Peyer's patch (tissue), 4 donors: ENCODE results near the gene LRRC1. TPM values are rescaled to one million over a fixed set of nuclear protein-coding genes. Genes with fewer than 3 reads are reported as not detected.

Experiments
- DNase-seq, 3 donors: peaks; one replicate each; pipeline ENCODE4 v3.0.0-alpha.2; 2017 to 2019
- H3K27ac ChIP-seq, 4 donors: fragments of 200-600 bp; sonication (generic); one replicate each; pipeline ENCODE4 v1.5.1; 2016 to 2019
- H3K27me3 ChIP-seq, 2 donors: fragments of 200-600 bp; sonication (generic); one replicate each; pipeline ENCODE4 v1.5.1; 2019
- H3K36me3 ChIP-seq, 3 donors: fragments of 200-600 bp; sonication (generic); one replicate each; pipeline ENCODE4 v1.5.1; 2016 to 2019
- H3K4me1 ChIP-seq, 4 donors: fragments of 200-600 bp; sonication (generic); one replicate each; pipeline ENCODE4 v1.5.1; 2016 to 2019
- H3K4me3 ChIP-seq, 4 donors: fragments of 200-600 bp; sonication (generic); 1 replicate in 3 of 4; 2 replicates in 1 of 4; pipeline ENCODE4 v1.5.1; 2016 to 2019; ENCODE audit warnings: mild to moderate bottlenecking in 1 of 4
- H3K9me3 ChIP-seq, 4 donors: fragments of 200-600 bp; sonication (generic); one replicate each; pipeline ENCODE4 v1.5.1; 2016 to 2019; ENCODE audit warnings: mild to moderate bottlenecking in 1 of 4
- CTCF ChIP-seq, 6 experiments: fragments of 450-650 bp in 4 of 6; fragments of 200-600 bp in 2 of 6; sonication (generic) in 1 of 6; IDR thresholded peaks; one replicate each; pipeline ENCODE4 v1.5.1; 2017 to 2019; ENCODE audit warnings: antibody characterized with exemption in 6 of 6, mild to moderate bottlenecking in 3 of 6, moderate library complexity in 1 of 6
- POLR2A ChIP-seq, 2 donors: fragments of 450-650 bp; IDR thresholded peaks; one replicate each; pipeline ENCODE4 v1.5.1; 2017; ENCODE audit warnings: antibody characterized with exemption in 2 of 2, mild to moderate bottlenecking in 2 of 2, moderate library complexity in 2 of 2
- total RNA-seq, 4 donors: library from RNA; depleted of rRNA; stranded (reverse); fragments of >200 nt; gene quantifications; one replicate each; pipeline ENCODE4 v1.1.0, GENCODE V29; 2016

Gene LRRC1
- total RNA-seq, 4 donors from 2014 or later: 37.1 to 63.6 (median 49.8) TPM

- Histone ChIP-seq H3K27me3 (no peaks in the 10 kb centered on the region), H3K9me3 (no peaks in the 10 kb centered on the region), H3K4me1 (peaks cover 0 to 8% (median 0%) of the 10 kb centered on the region in 4 donors), H3K36me3 (no peaks in the 10 kb centered on the region), H3K27ac (no peak overlapping the region), H3K4me3 (no peak overlapping the region)
- no peak for DNase-seq
- TF ChIP-seq POLR2A (IDR thresholded peaks at IDR 0.05) (no peak), CTCF (IDR thresholded peaks at IDR 0.05) (no peak)
Measured at GRCh38 chr6:53852805-53853204, 58.0 kb downstream of the LRRC1 start.

GRCh38 chr6:53854843-53855567, 60.2 kb downstream of the LRRC1 start:
- no peak overlapping the region for H3K4me3 ChIP-seq
- no peak for TF ChIP-seq CTCF (IDR thresholded peaks at IDR 0.05)
- TF ChIP-seq POLR2A (IDR thresholded peaks at IDR 0.05): no peak
- peaks cover 0 to 8% (median 0%) of the 10 kb centered on the region in 4 donors for H3K4me1 ChIP-seq
- no peaks in the 10 kb centered on the region for H3K36me3 ChIP-seq
- H3K27ac ChIP-seq: peak overlapping the region in 2 of 4 donors; percentile 3 to 55
- H3K9me3 ChIP-seq: no peaks in the 10 kb centered on the region
- no peak for DNase-seq
- H3K27me3 ChIP-seq: no peaks in the 10 kb centered on the region

- Histone ChIP-seq H3K27me3 (no peaks in the 10 kb centered on the region), H3K36me3 (no peaks in the 10 kb centered on the region), H3K27ac (no peak overlapping the region), H3K4me1 (peaks cover 0 to 8% (median 0%) of the 10 kb centered on the region in 4 donors), H3K4me3 (no peak overlapping the region), H3K9me3 (no peaks in the 10 kb centered on the region)
- DNase-seq: no peak
- no peak for TF ChIP-seq CTCF (IDR thresholded peaks at IDR 0.05)
- no peak for TF ChIP-seq POLR2A (IDR thresholded peaks at IDR 0.05)
Measured at GRCh38 chr6:53855940-53856339, 61.1 kb downstream of the LRRC1 start.

- H3K36me3 ChIP-seq: no peaks in the 10 kb centered on the region
- TF ChIP-seq CTCF (IDR thresholded peaks at IDR 0.05) (no peak), POLR2A (IDR thresholded peaks at IDR 0.05) (no peak)
- H3K27ac ChIP-seq: no peak overlapping the region
- H3K4me3 ChIP-seq: no peak overlapping the region
- no peaks in the 10 kb centered on the region for H3K9me3 ChIP-seq
- no peak for DNase-seq
- H3K4me1 ChIP-seq: peaks cover 0 to 8% (median 0%) of the 10 kb centered on the region in 4 donors
- no peaks in the 10 kb centered on the region for H3K27me3 ChIP-seq
Measured at GRCh38 chr6:53857318-53858094, 62.7 kb downstream of the LRRC1 start.

- Histone ChIP-seq H3K9me3 (no peaks in the 10 kb centered on the region), H3K4me3 (no peak overlapping the region), H3K27me3 (no peaks in the 10 kb centered on the region), H3K27ac (no peak overlapping the region), H3K4me1 (peaks cover 0 to 8% (median 0%) of the 10 kb centered on the region in 4 donors), H3K36me3 (no peaks in the 10 kb centered on the region)
- no peak for TF ChIP-seq CTCF (IDR thresholded peaks at IDR 0.05)
- no peak for TF ChIP-seq POLR2A (IDR thresholded peaks at IDR 0.05)
- DNase-seq: no peak
Measured at GRCh38 chr6:53858196-53858595, 63.4 kb downstream of the LRRC1 start.
